Stimulated activated CD8-positive, alpha-beta memory T cell treated with anti-CD3 and anti-CD28 coated beads, Interleukin-4, amount 100 ng/mL, for 4 hours (primary cell): ENCODE measurements around the gene CSNK1G2.

Source experiments
- DNase-seq, 2 donors: peaks; one replicate each; pipeline ENCODE4 v3.0.0-alpha.2; 2020; ENCODE audit warnings: low read depth in 2 of 2, low spot score in 1 of 2

Gene CSNK1G2

DNA sequence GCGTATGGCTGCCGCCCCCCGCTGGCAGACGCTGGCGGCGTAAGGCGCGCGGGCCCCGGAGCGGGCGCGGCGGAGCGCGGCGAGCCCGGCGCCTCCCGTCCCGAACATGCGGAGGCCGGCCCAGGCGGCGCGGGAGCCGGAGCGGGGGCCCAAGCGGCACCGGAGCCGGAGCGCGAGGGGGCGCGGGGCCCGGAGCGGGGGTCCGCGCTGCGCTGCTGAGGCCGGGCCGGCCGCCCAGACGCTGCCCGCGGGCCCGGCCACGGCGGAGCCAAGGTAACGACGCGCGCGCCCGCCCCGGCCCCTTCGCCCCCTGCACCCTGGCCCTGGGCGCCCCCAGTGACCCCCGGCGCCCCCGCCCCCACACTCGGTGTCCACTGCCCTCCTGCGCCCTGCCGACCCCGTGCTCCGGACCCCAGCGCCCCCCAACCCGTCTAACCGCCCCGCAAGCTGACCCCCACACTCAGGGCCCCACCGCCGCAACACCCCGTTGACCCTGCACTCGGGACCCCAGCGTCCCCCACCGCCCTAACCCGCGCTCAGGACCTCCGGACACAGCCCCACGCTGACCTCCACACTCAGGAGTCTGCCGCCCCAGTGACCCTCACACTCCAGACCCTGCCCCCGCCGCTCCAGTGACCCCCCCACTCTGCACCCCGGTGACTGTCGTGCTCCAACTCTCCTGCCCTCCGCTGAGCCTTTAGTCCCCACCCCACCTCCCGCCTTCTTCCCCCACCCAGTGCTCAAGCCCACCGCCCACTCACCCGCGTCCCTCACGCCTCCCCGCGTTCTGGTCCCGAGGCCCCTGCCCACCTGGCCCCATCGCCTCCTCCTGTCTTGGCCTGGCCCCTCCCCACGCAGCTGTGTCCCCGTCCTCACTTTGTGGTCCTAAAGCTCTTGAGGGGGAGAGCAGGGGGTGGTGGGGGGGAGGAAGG lies at the start of gene CSNK1G2:
Gene CSNK1G2, plus strand, starts transcription at position 27 of the 932 bp plus-strand sequence. CDS start 28,601 bp downstream, outside the sequence.
- DNase-seq: no peak

DNA sequence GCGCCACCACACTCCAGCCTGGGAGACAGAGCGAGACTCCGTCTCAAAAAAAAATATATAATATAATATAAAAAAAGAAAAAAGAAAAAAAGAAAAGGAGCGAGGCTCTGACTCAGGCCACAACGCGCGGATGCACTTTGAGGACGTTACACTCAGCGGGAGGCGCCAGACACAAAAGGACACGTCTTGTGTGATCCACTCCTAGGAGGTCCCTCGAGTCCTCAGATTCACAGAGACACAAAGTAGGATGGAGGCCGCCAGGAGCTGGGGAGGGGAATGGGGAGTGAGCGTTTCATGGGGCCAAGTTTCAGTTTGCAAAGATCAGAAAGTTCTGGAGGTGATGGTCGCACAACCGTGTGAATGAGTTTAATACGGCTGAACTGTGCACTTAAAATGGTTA lies 47.2 kb upstream of the CSNK1G2 start:
- no peak for DNase-seq

DNA sequence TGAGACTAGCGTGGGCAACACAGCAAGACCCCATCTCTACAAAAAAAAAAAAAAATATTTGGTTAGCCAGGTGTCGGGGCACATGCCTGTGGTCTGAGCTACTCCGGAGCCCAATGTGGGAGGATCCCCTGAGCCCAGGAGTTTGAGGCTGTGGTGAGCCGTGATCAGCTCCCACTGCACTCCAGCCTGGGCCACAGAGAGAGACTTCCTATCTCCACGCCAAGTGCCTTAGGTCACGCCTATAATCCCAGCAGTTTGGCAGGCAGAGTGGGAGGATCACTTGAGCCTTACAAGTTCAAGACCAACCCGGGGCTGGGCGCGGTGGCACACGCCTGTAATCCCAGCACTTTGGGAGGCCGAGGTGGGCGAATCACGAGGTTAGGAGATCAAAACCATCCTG lies 44.5 kb upstream of the CSNK1G2 start:
- no peak for DNase-seq

DNA sequence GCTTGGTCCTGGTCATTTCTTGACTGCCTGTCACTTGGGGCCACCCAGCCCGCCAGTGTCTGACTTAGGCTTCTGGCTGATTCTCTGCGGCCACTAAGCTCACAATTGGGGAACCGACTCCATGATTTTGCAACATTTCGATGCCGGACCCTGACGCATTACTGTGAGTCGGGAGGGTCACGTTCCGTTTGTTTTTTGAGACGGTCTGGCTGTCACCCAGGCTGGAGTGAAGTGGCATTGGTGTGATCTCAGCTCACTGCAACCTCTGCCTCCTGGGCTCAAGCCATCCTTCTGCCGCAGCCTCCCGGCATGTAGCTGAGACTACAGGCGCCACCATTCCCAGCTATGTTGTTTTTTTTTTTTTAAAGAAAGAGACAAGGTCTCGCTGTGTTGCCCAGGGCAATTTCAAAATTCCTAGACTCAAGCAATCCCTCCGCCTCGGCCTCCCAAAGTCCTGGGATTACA lies 39.0 kb upstream of the CSNK1G2 start:
- DNase-seq: no peak

DNA sequence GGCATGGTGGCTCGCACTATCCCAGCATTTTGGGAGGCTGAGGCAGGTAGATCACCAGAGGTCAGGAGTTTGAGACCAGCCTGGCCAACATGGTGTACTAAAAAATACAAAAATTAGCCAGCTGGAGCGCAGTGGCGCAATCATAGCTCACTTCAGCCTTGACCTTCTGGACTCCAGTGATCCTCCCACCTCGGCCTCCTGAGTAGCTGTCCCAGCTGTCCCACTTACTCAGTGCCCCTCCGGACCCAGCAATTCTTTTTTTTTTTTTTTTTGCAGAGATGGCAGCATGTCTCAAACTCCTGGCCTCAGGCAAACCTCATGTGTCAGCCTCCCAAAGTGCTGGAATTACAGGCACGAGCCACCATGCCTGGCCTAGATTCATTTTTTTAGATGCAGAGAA lies 38.0 kb upstream of the CSNK1G2 start:
- DNase-seq: no peak

DNA sequence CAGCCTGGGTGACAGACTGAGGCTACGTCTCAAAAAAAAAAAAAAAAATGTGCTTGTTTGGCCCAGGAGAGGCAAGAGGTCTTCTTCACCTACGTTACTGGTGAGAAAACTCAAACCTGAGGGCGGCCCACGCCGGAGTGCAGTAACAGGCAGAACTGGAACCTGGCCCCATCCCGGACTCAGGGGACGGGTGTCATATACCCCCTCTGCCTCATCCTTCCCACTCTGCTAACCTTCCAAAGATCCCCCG lies 36.2 kb upstream of the CSNK1G2 start:
- no peak for DNase-seq

DNA sequence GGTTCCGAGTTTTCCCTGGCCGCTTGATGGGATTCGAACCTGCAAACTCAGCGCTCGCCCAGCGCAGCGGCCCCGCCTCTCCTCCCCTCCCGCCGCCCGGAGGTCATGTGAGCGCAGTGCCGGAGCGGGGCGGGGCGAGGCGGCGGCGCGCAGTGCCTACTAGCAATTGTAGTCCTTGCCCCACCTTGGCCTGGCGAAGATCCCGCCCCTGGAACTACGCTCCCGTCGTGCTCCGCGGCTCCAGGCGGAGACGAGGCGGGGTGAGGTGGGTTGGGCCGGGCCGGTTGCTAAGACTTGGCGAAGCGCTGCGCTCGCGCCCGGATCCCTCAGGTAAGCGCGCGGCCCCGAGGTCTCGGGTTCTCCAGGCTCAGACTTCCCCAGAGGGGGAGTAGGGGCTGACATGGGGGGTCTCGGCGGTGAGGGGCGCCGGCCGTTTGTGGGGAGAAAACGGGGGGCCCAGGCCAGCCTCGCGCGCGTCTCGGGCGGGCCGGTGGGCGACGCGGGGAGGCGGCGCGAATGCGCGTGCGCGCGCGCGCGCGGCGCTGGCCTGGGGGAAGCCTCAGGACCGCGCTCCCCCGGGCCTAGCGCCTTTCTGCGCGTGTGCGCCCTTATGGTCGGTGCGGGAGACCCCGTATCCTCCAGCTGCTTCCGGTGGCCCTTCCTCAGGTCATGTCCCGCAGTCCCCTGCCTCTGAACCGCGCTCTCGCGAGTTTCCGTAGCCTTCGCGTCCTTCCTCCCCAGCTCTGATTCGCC lies 35.7 kb upstream of the CSNK1G2 start, which contains the start of the genes ADAT3 and SCAMP4:
Gene ADAT3, plus strand, starts transcription at position 290 of the 753 bp plus-strand sequence. CDS start 6,649 bp downstream, outside the sequence.
Gene SCAMP4, plus strand, starts transcription at position 290 of the 753 bp plus-strand sequence. CDS start 9,621 bp downstream, outside the sequence.
- DNase-seq: peak; percentile 89 to 98

DNA sequence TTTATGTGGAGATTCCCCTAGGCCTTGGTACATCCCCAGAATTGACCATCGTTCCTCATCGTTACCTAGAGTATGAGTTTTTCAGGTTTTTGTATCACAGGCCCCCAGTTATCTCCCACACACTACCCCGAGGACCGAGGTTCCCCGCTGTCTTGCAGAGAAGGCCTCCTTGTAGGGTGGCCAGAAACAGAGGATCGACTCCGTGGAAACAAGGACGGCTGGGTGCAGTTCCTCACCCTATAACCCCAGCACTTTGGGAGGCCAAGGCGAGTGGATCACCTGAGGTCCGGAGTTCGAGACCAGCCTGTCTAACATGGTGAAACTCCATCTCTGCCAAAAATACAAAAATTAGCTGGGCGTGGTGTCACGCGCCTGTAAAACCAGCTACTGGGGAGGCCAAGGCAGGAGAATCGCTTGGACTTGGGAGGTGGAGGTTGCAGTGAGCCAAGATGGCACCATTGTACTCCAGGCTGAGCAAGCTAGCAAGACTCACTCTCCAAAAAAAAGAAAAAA lies 35.1 kb upstream of the CSNK1G2 start:
- DNase-seq: no peak

DNA sequence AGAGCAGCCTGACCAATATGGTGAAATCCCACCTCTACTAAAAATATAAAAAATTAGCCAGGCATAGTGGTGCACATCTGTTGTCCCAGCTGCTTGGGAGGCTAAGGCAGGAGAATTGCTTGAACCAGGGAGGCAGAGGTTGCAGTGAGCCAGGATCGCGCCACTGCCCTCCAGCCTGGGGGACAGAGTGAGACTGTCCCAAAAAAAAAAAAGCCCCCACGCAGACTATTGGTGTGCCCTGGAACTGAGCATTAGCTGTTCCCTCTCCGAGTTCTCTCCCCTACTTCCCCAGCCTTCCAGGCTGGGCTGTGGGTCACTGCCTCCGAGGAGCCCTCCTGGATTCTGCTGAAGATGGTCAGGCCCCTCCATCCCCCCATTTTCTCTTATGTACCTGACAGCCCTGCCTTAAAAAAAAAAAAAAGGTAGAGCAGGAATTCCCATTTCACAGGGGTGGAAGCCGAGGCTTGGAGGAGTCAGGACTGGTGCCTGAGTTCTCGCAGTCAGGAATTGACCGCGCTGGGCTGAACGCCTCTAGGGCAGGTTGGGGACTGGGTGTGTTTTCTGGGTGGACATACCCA lies 33.9 kb upstream of the CSNK1G2 start:
- DNase-seq: no peak

DNA sequence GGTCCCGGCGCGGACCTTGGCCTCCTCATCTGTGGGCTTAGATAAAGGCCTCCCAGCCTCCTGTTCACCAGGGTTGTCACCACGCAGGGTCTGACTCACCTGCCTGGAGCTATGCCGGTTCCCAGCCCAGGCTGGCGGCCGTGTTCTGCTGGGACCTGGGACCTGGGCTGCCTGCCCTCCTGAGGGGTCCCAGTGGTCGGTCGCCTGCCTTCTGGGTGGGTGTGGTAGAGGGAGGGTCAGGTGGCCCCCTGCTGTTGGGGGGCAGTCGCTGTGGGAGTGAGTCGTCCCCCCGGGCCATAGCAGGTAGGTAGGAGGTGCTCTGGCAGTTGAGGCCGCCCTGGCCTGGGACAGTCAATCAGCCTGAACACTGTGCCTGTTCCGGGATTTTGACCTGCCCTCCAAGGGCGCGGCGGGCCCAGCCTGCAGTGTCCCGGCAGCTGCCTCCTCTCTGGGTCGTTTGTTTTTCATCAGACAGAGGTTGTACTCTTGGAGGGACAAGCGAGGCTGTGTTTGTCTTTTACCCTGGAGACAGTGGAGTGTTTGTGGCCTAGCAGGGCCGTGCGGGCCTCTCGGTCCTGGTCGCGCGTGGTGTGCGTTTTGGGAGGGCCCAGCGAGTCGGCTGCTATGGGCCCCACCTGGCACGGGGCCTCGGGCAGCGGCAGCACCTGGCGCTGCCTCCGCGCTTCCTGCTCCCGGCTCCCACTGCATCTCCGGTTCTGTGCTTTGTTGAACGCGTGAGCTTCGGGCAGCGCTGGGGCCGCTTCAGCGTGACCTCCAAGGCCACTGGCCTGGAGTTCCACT lies 33.2 kb upstream of the CSNK1G2 start:
- DNase-seq: no peak

DNA sequence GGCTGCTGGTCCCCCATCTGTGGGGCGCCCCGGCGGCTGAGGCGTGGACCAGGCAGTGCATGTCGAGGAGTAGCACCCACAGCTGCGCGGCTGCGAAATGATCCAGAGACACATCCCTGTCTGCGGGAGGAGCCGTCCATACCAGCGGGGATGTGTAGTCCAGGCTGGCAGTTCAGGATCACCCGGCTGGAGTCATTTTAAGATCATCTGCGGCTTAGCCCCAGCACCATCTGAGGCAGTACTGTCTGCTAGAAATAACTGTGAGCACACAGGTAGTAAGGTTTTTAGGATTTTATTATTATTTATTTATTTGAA lies 32.7 kb upstream of the CSNK1G2 start:
- DNase-seq: no peak

DNA sequence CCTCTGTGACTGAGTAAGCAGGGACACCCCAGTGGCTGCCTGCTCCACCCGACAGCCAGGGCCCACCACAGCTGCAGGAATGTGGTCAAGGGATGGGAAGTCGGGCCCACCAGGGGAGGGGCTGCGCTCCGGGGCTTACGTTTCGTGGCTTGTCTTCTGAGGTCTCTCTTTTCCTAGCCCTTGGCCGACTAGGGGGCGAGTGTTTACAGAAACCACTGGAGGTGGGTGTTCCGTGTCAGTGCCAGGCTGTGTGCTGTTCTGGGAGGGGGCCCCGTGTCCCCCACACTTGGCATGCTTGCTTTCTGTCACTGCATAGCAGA lies 31.3 kb upstream of the CSNK1G2 start:
- DNase-seq: no peak

DNA sequence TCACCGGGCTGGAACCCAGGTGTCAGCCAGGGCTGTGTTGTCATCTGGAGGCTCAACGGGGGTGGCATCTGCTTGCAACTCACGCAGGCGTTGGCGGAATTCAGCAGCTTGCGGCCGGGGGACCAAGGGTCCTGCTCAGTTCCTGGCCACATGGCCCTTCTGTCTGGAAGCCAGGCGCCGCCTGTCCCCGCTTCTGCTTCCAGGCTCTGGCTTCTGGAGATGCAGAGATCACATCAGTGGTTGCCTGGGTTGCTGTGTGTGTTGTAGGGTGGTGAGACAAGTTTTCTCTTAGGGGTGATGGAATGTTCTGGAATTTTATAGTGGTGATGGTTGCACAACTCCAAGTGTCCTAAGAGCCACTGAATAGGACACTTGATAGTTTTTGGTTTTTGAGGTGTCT lies 30.8 kb upstream of the CSNK1G2 start:
- DNase-seq: no peak

DNA sequence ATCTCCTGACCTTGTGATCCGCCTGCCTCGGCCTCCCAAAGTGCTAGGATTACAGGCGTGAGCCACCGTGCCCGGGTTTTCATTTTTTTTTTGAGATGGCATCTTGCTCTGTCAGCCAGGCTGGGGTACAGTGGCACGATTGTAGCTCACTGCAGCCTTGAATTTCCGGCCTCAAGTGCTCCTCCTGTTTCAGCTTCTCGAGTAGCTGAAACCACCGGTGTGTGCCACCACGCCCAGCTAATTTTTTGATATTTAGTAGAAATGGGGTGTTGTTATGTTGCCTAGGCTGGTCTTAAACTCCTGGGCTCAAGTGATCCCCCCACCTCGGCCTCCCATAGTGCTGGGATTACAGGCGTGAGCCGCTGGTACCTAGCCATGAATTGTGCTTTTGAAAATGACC lies 29.9 kb upstream of the CSNK1G2 start:
- no peak for DNase-seq

DNA sequence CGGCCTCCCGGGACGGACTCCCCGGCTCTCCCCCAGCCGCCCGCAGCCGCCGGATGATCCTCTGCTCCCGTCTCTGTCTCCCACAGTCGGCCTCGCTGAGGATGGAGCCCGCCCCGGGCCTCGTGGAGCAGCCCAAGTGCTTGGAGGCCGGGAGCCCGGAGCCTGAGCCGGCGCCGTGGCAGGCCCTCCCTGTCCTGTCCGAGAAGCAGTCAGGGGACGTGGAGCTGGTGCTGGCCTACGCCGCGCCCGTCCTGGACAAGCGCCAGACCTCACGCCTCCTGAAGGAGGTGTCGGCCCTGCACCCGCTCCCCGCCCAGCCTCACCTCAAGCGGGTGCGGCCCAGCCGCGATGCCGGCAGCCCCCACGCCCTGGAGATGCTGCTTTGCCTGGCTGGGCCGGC lies 29.0 kb upstream of the CSNK1G2 start:
- no peak for DNase-seq

DNA sequence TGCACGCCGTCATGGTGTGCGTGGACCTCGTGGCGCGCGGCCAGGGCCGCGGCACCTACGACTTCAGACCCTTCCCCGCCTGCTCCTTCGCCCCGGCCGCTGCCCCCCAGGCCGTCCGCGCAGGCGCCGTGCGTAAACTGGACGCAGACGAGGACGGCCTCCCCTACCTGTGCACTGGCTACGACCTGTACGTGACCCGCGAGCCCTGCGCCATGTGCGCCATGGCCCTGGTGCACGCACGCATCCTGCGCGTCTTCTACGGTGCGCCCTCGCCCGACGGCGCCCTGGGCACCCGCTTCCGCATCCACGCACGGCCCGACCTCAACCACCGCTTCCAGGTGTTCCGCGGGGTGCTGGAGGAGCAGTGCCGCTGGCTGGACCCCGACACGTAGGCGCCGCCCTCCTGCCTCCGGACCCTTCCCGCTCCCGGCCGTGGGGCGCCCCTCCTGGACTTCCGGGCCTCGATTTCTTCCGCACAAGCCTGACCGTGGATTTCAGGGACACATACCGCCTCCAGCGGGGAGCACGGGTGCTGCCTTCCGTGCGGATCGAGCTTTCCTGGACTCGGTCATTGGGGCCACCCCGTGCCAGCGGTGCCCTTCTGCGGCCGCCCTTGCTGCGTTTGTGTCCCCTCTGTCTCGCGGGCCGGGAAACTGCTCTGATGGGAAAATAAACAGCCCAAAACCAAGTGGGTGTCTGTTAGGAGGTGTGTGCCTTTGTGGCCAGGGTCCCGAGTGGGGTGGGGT lies 28.0 kb upstream of the CSNK1G2 start:
- no peak for DNase-seq

DNA sequence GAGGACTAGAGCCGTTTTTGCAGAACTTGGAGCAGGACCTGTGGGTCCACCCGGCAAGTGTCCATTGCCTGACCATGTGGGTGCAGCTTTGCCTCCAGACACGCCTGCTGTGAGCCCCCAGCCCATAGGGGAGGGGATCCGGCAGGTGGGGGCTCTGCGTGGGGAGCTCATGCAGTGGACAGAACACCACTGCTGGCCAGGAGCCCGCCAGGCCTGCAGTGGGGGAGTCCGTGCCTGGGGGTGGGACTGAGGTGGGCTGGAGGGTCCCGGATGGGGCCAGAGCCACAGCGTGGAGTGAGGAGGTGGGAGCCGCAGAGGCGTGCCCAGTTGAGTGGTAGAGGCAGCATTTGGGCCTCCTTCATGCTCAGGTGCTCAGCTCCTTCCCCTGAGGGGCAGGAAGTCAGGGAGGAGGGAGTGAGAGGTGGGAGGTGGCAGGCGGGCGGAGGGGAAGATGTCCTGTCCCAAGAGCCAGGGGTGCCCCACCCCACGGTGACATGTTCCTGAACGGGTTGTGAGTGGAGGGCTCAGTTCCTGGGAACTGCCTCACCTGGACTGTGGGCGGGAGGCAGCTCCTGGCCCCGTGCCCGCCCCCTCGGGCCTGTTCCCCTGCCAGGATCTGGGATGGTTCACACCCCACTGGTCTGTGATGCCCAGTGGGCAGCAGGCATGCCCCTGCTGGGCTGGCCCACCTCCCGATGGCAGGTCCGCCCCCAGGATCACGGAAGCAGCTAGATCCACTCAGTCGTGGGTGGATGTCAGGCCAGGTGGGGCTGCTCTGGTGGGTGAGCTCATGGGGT lies 27.0 kb upstream of the CSNK1G2 start:
- no peak for DNase-seq

DNA sequence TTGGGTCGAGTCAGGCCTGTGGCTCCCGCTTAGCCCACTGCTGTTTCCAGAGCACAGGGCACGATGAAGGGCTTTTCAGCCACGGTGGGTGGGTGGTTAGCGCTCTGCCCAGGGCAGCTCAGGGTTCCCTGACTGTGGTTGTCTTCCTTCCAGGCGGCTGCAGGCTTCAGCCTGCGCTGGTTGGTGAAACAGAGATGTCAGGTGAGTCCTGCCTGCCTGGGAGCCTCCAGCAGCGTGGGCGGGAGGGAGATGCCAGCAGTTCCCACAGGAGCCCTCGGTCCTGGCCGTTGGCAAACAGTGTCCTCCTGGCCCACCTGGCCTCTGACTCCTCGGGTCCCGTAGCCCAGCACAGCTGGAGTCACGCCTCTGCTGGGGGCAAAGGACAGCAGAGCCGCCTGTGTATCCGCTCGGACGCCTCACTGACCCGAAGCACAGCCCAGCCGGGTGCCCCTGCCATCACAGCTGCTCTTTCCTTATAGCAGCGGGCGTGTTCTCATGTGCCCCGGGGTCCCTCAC lies 26.1 kb upstream of the CSNK1G2 start:
- no peak for DNase-seq

DNA sequence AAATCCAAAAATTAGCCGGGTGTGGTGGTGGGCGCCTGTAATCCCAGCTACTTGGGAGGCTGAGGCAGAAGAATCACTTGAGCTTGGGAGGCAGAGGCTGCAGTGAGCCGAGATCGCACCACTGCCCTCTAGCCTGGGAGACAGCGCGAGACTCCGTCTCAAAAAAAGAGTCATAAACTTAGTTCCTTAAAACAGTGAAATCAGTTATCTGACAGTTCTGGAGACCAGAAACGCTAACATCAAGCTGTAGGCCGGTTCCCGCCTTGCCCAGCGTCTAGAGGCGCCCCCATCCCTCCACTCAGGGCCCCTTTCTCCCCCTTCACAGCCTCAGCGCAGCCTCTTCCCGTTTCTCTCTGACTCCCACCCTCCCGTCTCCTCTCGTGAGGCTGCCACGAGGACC lies 23.8 kb upstream of the CSNK1G2 start:
- no peak for DNase-seq
